ENCODE data around the gene ODAD2.
"Not testable (repeated sequence)": the region's sequence is repeated elsewhere in the genome, so short reads cannot be mapped to it uniquely, and the experiment has no call there.

Gene ODAD2, protein sequence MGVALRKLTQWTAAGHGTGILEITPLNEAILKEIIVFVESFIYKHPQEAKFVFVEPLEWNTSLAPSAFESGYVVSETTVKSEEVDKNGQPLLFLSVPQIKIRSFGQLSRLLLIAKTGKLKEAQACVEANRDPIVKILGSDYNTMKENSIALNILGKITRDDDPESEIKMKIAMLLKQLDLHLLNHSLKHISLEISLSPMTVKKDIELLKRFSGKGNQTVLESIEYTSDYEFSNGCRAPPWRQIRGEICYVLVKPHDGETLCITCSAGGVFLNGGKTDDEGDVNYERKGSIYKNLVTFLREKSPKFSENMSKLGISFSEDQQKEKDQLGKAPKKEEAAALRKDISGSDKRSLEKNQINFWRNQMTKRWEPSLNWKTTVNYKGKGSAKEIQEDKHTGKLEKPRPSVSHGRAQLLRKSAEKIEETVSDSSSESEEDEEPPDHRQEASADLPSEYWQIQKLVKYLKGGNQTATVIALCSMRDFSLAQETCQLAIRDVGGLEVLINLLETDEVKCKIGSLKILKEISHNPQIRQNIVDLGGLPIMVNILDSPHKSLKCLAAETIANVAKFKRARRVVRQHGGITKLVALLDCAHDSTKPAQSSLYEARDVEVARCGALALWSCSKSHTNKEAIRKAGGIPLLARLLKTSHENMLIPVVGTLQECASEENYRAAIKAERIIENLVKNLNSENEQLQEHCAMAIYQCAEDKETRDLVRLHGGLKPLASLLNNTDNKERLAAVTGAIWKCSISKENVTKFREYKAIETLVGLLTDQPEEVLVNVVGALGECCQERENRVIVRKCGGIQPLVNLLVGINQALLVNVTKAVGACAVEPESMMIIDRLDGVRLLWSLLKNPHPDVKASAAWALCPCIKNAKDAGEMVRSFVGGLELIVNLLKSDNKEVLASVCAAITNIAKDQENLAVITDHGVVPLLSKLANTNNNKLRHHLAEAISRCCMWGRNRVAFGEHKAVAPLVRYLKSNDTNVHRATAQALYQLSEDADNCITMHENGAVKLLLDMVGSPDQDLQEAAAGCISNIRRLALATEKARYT

GRCh38 chr10:27998954-27999275 is at the start of gene ODAD2:
Gene ODAD2 (minus strand): TSS chr10:27999079. CDS start chr10:27995142, 3,937 bp downstream.
- DNase-seq: no peak

DNA sequence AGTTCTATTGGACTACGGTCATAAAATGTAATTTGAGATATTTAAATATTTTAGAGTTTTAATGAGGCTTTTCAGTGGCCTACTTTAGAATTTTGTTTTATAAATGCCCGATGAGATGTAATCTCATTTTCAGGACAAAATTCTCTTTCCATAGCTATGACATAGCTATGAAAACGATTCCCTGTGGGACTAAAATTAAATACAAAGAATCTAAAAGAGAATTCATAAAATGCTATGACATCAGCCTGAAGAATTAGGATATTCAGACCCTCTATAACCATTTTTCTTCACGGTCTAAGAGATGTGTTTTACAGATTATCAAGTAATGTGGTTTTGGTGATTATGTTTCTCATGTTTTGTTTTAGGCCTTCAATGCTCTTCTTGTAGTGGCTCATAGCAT is 48.2 kb upstream of the ODAD2 start:
- no peak for DNase-seq

DNA sequence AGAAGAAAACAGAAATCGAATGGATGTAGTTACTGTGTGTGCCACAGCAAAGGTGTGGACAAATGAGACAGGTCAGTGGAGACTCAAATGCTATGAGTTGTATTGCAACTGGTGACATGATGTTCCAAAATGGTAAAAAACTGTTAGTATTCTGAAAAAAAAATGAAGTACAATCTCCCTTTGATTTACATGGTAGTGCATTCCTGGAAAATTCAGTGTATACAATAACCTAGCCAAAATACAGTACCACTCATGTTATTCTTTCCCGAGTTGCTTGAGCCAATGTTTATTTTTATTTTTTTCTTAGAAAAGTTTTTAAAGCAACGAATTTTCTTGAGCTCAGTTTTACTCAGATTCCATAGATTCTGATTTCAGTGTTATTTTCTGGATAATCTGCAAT is 47.7 kb upstream of the ODAD2 start:
- no peak for DNase-seq

GRCh38 chr10:28043941-28044340 is 45.1 kb upstream of the ODAD2 start:
- DNase-seq: no peak

GRCh38 chr10:28036587-28036986 is 37.7 kb upstream of the ODAD2 start:
- no peak for DNase-seq

DNA sequence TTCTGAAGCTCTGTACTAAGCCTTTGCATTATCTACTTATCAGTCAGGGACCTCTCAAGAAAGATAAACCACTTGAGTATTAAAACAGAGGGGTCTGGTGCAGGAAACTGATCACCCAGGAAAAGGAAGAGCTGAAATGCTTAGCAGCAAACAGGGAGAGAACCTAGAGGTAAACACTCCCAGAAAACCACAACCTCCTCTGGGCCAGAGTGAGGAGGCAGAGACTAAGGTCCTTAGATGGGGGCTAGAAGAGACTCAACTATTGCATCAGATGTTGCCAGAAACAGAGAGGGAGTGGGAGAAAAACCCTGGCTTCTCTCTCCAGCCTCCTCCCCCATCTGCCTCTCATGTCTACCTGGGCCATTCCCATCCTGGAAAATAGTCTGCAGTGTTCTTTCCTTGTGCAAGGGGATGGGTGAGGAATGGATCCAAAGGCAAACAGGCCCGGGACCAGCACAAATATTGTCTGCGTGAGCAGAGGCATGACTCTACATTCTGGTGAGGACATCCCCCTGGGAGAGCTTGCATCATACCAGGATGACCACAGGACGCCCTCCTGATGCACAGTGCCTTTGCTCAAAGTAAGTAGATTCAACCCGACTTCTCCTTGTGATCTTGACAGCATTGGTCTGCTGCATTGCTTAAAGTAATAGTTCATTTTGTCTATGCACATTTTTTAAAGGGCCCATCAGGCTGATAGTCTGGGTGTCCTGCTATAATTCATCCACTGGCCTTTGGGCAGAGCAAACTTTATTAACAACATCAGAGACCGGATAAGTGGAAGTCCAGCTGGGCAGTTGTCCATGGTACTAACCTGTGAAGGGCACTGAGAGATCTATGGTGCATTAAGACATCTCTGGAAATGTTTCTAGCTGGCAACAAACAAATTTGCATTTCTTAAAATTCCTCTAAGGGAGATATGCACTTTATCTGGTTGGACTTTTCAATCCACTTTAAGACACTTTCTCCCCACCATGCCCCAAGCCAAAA is 22.4 kb upstream of the ODAD2 start:
- no peak for DNase-seq

DNA sequence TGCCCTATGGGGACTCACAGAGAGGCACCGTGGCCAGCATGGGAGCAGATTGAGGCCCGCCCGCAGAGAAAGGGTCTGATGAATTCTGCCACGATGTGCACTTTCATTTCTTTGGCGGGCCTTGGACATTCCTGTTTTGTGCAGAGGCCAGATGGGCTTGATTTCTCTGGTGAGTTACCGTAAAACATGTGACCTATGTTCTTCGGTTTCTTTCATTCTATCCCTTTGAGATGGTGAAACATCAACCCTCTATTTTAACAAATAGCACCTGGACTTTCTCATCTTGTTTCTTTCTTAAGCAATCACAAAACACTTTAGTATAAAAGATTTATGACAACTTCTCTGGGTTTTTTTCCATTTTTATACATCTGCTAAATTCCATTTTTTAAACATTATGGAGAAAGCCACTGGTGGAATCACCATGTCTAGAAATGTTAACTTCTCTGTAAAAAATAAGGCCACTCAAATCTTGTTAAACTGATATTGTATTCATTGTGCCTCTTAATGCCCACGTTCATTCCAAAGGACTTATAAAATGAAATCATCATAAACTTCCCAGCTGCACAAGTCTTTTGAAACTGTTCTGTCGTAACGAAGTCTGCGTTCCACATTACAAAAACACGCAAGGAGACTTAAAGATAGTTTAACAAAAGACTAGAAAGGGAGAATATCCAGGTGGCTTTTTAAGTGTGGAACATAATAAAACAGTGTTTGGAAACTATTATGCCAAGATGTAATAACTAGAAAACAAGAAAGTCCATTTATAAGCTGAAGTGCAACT is 21.4 kb upstream of the ODAD2 start:
- no peak for DNase-seq

GRCh38 chr10:28014651-28015050 is 15.8 kb upstream of the ODAD2 start:
- no peak for DNase-seq

DNA sequence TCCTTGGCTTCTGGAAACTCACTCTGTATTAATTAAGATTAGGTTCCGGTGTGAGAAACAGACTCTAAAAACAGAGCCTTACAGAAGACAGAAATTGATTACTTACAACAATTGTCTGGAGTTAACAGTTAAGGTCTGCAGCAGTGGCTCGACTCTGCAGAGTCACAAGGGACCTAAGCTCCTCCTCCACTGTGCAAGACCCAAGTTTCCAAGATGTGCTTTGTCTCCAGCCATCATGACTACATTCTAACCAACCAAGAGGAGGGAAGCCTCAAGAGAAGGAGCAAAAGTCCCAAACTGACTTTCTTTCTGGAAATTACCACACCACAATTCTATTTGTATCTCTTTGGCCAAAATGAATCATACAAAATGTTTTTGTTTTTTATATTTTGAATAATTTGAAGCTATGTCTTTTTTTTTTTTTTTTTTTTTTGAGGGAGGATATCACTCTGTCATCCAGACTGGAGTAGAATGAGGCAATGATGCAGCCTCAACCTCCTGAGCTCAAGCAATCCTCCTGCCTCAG is 14.2 kb upstream of the ODAD2 start:
- DNase-seq: no peak

DNA sequence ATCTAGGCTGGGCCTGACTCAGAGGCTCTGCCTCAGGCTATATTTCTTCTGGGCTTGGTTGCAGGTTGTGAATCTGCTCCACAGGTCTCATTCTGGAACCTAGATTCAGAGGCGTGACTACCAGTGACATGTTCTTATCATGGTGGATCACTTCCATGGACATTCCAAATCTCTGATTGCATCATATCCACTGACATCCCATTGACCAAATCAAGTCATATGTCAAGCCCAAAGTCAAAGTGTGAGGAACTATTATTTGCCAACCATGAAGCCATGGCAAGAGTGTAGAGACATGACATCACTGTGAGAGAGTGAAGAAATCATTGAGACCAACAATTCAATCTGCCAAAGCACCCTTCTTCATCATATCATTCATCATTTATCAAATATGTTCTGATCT is 11.9 kb upstream of the ODAD2 start:
- no peak for DNase-seq

DNA sequence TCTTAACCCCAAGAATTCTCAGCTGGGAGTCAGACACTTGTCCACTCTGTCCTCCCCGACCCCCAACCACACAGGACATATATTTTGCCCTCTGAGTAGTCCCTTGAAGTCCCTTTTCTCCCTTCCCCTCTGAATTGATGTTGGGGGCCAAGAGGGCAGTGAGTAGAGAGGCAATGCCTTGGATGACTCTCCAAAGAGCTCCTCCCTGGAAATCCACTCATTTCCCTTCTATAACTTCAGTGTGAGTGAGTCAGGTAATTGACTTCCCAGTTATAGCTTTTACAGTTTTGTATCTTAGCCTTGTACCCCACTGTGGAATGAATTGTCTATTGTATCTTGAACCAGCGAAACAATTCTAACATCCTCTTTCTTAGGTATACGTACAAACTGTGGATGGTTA is 9.2 kb upstream of the ODAD2 start:
- no peak for DNase-seq

DNA sequence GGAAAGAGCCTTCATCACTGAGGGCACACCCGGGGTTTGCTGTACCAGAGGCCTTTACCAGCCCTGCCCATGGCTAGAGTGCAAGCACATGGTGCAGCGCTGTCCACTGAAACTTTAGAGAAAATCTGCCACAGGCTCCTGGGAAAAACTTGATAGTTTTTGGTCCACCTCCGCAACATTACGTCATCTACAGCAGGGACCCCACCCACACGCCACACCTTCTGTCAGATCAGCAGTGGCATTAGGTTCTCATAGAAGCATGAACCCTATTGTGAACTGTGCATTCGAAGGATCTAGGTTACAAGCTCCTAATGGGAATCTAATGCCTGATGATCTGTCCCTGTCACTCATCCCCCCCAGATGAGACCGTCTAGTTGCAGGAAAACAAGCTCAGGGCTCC is 2.5 kb upstream of the ODAD2 start:
- no peak for DNase-seq

- DNase-seq: no peak
Observed at GRCh38 chr10:27998178-27998953, 513 bp downstream of the ODAD2 start.

DNA sequence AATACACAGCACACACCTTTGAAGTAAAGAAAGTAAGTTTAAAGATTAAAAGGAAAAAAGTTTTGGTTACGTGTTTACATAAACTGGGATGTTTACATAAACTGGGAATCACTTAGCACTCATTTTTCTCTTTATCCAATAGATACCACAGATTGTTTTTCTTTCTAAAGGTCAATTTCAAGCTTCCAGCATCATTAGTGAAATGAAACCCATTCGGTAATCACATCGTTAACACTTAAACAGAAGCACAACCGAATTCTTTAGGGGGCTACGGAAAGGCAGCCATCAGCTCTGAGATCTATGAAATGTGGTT is 1.1 kb downstream of the ODAD2 start:
- DNase-seq: no peak

DNA sequence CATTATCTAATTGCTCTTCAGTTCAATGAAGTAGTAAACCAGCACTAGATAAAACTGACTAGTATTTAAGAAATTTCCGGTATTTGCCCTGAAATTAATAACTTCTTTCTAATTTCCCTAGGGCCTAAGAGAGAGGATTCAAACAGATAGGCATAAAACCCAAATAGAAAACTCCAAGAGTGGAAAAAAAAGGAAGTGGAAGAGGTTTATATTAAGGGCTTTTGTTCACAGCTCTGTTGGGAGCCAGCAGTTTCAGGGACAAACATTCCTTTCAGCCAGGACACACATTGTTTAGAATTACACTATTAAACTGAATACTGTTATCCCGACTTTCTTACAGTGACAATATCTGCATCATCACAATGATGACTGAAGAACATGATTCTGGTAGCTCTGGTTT is 3.6 kb downstream of the ODAD2 start:
- no peak for DNase-seq

GRCh38 chr10:27989357-27989756 is 9.5 kb downstream of the ODAD2 start:
- not testable (repeated sequence) for DNase-seq

GRCh38 chr10:27986821-27987220 is 12.1 kb downstream of the ODAD2 start:
- DNase-seq: no peak

DNA sequence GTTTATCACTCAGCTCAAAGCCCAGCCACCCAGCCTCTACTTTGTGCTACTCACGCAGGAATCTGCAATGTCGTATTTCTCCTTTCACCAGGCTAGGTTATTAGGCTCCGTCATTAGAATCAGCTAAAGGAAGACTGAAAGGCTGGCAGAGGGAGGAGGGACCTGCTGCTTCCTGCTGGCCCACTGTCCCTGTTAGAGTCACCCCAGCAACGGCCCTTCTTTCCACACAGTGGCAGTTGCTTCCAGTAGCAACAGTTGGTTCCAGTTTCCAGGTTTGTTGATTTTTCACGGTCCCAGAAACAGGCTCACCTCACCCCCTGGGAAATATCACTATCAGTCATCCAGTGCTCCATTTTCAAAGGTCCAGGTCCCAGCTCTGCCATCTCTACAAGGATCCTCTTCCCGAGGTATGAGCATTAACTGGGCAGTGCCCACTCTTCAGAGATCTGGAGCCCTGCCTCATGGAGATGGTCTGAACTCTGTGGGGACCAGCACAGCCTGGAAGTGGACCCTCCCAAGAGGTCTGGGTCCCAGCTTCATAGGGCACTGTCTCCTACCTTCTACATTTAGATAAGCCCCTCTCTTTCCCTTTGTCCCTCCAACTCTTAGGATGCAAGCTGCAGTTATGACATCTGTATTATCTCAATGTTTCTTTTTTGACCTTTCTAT is 15.9 kb downstream of the ODAD2 start:
- DNase-seq: no peak

- no peak for DNase-seq
Observed at GRCh38 chr10:27981744-27982143, 17.1 kb downstream of the ODAD2 start.

GRCh38 chr10:27970795-27971194 is 28.1 kb downstream of the ODAD2 start:
- not testable (repeated sequence) for DNase-seq
